Activated CD4-positive, alpha-beta T cell treated with anti-CD3 and anti-CD28 coated beads for 4 hours (primary cell): ENCODE measurements around the gene ZNF780B.
"Not testable (repeated sequence)": the region's sequence is repeated elsewhere in the genome, so short reads cannot be mapped to it uniquely, and the experiment has no call there.

ENCODE experiments used
- DNase-seq, 2 donors: peaks; one replicate each; pipeline ENCODE4 v3.0.0-alpha.2; 2020

The ZNF780B gene

DNA sequence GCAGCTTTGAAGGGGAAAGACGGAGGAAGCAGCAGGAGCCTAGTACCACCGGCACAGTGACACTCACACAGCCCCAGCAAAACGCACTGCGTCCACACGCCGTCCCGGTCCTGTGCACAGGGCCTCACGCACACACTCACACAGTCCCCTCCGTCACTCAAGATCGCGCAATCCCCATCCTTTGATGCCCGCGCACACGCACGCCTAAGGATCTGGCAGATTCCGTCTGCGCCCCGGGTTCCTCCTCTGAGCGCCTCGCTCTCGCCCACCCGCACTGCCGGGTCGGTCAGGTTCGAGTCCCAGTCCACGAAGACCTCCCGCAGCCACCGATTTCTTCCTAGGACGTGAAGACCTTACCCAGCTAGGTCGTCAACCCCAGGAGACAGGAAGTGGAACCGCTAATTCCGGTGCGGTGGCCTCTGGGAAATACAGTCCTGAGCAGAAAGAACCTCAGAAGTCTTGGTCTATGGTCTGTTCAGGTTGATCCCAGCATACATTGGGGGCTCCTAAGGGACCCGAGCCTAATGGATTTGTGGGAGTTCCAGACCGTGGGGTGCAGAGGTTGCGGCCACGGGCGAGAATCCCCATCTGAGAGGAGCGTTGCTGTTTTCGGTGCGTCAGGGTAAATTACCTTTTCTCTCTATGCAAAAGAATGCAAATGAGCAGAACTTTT, at the start of gene ZNF780B:
ZNF780B (minus strand) TSS at position 400 of the 673 bp plus-strand sequence. CDS start 5,899 bp downstream, outside the sequence.
- DNase-seq, result peak; percentile 59 to 60

DNA sequence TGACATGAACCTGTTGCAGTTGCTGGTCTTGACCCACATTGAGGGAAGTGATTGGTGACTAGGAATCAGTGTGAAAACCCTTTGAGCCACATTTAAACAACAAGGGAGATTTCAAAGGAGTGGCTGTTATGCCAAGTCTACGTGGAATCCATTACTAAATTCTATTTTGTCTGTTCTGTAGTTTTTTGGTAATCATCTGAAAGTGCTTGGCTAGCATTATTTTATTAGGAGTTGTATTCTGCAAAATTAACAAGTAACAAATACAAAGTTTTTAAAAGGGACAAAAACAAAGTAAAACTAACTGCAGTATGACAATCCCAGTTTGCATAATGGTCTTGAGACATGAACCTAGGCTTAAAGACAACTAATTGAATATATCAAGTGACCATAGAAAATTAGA, 48.7 kb upstream of the ZNF780B start:
- no peak for DNase-seq

DNA sequence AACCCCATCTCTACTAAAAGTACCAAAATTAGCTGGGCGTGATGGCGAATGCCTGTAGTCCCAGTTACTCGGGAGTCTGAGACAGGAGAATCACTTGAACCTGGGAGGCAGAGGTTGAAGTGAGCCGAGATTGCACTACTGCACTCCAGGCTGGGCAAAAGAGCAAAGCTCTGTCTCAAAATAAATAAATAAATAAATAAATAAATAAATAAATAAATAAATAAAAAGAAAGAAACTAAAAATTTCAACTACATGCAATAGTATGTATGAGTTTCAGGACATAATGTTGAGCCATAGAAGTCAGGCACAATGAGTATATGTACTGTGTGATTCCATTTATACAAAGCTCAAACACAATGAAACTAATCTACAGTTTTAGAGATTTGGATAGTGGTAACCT, 47.6 kb upstream of the ZNF780B start:
- no peak for DNase-seq

DNA sequence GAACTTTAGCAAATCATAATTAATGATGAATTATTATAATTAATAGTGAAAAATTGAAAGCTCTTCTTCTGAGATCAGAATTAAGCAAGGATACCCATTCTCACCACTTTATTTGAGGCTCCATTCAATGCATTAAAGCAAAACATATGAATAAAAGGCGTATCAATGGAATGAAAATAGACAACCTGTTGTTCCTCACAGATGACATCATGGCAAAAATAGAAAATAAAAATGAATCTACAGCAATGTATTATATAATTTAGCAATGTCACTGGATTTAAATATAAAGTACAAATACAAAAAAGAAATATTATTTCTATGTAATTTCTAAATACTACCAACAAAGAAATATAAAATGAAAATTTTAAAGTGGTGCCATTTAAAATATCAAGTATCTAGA, 45.8 kb upstream of the ZNF780B start:
- DNase-seq, result no peak

DNA sequence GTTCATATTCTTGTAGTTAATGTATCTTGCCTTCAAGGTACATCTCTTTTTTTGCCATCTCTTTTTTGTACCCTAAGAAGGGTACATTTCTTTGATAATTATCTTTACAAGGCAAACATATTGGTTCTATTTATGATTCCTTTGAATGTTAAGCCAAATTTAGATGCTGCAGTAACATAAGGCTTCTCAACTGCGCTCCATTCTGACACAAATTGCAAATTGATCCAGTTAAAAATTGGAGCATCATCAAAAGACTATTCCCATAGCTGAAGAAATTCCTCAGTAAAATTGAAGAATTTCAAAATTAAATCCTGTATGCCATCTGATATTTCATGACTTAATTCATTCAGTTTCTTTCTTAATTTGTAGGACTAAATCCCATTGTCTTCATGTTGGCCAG, 37.4 kb upstream of the ZNF780B start:
- DNase-seq, result no peak

DNA sequence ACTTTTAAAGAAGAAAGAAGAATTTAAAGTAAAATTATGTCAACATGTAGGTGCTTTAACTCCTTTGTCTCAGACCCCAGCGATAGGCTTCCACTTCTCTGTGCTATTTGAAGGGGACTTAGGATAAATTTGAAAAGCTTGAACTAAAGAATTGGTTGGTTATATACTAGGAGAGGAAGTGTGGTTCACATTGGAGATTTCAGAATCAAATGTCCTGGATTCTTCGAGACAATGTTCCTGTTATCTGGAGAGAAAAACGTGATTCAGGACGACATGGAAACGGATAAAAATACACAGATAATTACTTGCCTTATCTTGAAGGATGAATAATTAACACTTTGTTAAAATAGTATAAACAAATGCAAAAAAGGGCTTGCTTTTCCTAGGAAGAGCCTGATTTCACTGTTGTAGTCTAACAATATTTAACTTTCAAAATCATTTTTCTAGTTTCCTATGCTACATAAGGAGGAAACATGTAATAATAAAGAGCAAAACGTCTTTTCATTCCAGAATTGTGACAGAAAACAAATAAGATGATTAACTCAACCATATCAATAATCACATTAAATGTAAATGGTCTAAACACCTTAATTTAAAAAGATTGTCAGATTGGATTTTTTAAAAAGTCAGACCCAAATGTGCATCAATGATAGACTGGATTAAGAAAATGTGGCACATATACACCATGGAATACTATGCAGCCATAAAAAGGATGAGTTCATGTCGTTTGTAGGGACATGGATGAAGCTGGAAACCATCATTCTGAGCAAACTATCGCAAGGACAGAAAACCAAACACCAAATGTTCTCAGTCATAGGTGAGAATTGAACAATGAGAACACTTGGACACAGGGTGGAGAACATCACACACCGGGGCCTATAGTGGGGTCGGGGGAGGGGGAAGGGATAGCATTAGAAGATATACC, 35.4 kb upstream of the ZNF780B start:
- DNase-seq, result no peak

DNA sequence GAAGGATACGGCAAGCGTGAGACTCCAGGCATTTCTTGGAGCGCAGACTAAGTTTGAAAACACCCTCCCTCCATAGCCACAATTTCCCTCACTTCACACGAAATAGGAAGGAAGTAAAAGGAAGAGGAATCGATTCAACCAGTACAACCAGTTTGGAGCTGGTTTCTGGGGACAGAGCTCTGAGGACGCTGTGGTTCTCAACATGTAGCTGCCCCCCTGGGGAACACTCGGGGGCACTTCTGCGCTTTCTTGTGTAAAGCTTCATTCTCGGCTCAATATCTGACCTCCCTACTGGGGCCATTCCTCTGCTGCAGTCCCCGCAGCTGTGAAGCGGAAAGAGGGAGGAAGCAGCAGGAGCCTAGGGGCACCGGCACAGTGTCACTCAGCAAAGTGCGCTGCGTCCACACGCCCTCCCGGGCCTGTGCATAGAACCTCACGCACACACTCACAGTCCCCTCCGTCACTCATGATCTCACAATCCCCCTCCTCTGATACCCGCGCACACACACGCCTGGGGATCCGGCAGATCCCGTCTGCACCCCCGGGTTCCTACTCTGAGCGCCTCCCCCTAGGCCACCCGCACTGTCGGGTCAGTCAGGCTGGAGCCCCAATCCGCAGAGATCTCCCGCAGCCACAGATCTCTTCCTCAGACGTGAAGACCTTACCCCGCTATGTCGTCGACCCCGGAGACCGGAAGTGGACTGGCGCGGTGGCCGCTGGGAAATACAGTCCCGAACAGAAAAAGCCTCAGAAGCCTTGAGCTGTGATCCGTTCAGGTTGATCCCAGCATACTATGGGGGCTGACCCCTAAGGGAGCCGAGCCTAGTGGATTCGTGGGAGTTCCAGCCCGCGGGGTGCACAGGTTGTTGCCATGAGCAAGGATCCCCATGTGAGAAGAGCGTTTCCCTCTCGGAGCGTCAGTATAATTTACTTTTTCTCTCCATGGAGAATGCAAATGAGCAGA, 34.5 kb upstream of the ZNF780B start, which contains the start of gene ZNF780A:
ZNF780A (minus strand) TSS at position 703 of the 964 bp plus-strand sequence. CDS start 6,190 bp downstream, outside the sequence.
- DNase-seq, result peak; percentile 68 to 69

DNA sequence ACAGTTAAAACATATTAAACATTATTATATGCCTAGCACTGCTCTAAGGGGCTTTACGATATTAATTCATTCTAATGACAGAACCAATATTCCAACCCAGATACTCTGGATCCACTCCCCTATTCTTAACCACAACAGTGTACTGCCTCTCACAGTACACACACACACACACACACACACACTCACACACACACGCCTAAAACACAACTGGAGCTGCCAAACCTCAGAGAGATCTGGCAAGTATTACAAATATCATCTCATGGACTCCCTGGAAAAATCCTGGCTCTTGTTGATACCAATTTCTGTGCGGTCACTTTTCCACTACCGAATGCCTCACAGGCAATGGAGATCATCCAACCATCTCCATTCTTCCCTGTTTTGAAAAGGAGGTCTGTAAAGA, 33.4 kb upstream of the ZNF780B start:
- no peak for DNase-seq

DNA sequence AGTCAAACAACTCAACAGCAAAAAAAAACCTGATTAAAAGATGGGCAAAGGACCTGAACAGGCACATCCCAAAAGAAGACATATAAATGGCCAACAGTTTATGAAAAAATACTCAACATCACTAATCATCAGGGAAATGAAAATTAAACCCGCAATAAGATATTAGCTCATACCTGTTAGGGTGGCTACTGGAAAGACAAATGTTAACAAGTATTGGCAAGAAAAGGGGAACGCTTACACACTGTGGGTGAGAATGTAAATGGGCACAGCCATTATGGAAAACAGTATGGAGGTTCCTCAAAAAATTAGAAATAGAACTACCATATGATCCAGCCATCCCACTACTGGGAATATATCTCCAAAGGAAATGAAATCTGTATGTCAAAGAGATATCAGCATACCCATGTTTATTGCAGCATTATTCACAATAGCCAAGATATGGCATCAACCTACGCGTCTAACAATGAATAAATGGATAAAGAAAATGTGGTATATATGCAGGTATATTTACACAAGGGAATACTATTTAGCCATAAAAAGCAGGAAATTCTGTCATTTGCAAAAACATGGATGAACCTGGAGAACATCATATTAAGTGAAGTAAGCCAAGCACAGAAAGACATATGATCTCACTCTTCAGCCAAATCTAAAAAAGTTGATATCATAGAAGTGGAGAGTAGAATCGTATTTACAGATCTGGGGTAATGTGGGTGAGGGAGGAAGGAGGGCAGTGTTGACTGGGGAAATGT, 32.4 kb upstream of the ZNF780B start:
- DNase-seq, result no peak

DNA sequence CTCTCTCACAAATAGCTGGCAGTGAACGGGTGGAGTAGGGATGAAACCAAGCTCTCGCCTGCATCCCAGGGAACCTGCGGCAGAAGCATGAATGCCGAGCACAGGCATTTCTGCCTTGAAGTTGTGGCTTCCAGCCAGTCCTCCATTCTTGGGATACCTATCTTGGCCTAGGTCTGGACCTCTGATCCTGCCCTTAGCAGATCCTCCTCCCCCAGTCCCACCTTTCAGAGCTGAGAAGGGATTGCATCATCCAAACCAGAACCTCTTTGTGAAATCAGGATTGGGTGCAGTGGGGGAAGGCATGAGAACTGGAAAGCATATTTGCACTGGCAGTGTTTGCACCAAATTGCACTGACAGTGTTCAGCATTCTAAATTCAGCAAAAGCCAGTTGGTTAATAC, 28.9 kb upstream of the ZNF780B start:
- no peak for DNase-seq

DNA sequence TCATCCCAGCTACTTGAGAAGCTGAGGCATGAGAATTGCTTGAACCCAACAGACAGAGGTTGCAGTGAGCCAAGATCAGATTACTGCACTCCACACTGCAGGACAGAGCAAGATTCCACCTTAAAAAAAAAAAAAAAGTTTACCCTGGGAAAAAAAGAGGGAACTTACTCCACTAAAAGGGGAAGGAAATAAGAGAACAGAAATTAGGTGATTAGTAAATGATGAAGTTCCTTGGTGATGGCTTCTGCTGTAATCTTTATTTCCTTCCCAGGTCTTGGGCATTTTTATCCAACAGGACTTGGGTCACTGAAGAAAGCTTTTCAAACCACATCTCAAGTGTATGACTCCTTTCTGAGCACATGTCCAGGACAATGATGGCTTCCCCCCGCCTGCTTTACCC, 25.4 kb upstream of the ZNF780B start:
- no peak for DNase-seq

DNA sequence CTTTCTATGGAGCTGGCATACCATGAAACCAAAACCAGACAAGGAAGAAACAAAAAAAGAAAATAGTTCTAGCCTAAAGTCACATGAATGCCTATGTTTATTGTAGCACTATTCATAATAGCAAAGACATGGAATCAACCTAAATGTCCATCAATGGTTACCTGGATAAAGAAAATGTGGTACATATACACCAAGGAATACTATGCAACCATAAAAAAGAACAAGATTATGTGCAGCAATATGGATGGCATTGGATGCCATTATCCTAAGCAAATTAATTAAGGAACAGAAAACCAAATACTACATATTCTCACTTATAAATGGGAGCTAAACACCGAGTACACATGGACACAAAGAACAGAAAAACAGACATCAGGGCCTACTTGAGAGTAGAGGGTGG, 24.3 kb upstream of the ZNF780B start:
- DNase-seq, result no peak

DNA sequence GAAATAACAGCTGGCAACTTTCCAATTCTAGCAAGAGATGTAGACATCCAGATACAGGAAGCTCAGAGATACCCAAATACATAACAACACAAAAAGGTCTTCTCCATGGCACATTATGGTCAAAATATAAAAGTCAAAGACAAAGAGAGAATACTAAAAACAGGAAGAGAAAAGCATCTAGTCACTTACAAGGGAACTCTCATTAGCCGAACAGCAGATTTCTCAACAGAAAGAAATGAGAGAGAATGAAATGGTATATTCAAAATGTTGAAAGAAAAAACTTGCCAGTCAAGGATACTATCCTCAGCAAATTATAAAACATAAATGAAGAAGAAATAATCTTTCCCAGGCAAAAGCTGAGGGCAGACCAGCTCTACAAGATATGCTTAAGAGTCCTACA, 22.3 kb upstream of the ZNF780B start:
- DNase-seq, result no peak

DNA sequence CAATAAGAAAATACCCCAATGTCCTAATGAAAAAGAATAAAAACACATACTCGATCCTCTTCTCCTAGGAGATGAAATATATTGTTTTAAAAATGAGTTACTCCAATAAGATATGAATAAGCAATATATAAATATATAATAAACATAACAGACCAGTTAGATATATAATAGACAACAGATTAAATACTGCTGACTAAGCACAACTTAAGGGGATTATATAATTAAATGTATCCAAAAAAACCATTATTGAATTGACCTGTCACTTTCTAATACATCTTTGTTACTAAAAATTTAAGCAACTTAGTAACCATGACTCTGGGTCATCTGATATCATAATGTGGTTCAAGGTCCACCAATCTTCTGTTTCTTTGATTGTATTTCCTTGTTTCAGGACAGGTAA, 14.0 kb upstream of the ZNF780B start:
- DNase-seq, result no peak

DNA sequence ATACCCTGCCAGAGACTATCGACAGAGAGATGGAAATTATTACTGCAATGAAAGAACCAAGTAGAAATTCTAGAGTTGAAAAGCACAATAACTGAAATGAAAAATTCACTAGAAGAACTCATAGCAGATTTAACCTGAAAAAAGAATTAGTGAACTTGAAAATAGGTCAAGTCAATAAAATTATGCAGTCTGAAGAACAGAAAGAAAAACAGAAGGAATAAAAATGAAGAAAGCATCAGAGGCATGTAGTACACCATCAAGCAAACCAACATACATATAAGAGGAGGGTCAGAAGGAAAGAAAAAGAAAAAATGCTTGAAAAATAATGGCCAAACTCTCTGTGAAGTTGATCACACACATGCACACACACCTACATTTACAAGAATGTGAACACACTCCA, 3.6 kb upstream of the ZNF780B start:
- DNase-seq, result no peak

DNA sequence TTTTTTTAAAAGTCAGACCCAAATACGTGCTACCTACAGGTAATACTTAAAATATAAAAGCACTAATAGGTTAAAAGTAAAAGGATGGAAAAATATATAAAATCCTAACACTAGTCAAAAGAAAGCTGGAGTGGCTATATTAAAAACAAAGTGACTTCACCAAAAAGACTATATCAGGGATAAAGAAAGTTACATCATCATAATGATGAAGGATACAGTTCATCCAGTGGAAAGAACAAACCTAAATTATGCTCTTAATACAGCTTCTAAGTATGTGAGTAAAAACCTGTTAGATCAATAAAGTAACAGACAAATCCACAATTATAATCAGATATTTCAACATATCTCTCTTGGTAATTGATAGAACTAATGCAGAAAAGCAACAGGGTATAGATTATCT, 1.1 kb upstream of the ZNF780B start:
- DNase-seq, result no peak

DNA sequence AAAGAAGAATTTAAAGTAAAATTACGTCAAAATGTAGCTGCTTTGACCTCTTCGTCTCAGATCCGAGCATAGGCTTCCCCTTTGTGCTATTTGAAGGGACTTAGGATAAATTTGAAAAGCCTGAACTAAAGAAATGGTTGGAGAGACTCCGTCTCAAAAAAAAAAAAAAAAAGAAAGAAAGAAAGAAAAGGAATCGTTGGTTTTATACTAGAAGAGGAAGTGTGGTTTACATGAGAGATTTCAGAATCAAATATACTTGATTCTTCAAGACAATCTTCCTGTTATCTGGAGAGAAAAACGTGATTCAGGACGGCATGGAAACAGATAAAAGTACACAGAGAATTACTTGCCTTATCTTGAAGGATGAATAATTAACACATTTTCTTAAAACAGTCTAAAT, 474 bp upstream of the ZNF780B start:
- no peak for DNase-seq

DNA sequence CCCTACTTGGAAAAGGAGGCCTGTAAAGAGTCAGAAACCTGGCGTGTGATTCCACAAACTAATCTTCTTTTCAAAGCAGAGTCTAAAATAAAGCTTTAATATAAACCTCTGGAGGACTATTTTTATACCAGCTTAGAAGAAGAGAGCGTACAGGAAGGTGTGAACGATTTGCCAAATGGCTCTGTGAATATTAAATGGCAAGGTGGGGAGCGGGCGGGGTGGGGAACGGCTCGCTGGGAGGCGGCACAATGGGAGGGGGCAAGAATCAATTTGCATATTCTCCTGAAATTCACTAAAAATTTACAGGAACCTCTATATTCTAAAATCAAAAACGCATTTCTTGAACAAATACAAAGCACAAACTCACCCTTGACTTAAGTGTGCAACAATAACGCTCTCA, 982 bp downstream of the ZNF780B start:
- no peak for DNase-seq

DNA sequence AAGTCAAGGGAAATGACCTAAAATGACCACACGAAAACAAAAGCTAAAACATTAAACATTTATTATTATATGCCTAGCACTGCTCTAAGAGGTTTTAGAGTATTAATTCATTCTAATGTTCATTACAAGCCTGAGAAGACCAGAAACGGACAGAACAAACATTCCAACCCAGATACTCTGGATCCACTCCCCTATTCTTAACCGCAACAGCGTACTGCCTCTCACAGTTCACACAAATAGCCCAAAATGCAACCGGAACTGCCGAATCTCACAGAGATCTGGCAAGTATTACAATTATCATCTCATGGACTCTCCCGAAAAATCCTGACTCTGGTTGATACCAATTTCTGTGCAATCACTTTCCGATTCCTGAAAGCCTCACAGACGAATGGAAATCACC, 1.4 kb downstream of the ZNF780B start:
- no peak for DNase-seq

DNA sequence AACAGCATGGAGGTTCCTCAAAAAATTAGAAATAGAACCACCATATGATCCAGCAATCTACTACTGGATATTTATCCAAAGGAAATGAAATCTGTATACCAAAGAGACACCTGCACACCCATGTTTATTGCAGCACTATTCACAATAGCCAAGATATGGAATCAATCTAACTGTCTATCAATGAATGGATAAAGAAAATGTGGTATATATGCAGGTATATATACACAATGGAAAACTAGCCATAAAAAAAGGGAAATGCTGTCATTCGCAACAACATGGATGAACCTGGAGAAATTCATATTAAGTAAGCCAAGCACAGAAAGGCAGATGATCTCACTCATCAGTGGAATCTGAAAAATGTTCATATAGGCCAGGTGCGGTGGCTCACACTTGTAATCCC, 2.5 kb downstream of the ZNF780B start:
- DNase-seq, result no peak

DNA sequence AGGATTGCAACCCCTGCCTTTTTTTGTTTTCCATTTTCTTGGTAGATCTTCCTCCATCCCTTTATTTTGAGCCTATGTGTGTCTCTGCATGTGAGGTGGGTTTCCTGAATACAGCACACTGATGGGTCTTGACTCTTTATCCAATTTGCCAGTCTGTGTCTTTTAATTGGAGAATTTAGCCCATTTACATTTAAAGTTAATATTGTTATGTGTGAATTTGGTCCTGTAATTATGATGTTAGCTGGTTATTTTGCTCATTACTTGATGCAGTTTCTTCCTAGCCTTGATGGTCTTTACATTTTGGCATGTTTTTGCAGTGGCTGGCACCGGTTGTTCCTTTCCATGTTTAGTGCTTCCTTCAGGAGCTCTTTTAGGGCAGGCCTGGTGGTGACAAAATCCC, 14.3 kb downstream of the ZNF780B start:
- DNase-seq, result not testable (repeated sequence)

DNA sequence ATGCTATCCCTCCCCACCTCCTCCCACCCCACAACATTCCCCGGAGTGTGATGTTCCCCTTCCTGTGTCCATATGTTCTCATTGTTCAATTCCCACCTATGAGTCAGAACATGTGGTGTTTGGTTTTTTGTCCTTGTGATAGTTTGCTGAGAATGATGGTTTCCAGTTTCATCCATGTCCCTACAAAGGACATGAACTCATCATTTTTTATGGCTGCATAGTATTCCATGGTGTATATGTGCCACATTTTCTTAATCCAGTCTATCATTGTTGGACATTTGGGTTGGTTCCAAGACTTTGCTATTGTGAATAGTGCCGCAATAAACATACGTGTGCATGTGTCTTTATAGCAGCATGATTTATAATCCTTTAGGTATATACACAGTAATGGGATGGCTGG, 18.0 kb downstream of the ZNF780B start:
- not testable (repeated sequence) for DNase-seq
